Measurements from ENCODE around the gene TMEM178B.

- TF ChIP-seq POLR2A (IDR thresholded peaks at IDR 0.05) (no peak), CTCF (IDR thresholded peaks at IDR 0.05) (no peak)
These were observed 190.1 kb downstream of the TMEM178B start for GRCh38 chr7:141263983-141264382.

Data from right lobe of liver (tissue), 4 donors.